Measurements from ENCODE around the gene CDYL2.

The CDYL2 gene

GRCh38 chr16:80710918-80711317 lies 93.5 kb downstream of the CDYL2 start:
- in situ Hi-C loops (cut with MboI; ENCODE audit: low sequenced_read_pairs), result no loop called here

GRCh38 chr16:80708823-80709222 lies 95.6 kb downstream of the CDYL2 start:
- in situ Hi-C loops (cut with MboI; ENCODE audit: low sequenced_read_pairs), result no loop called here

GRCh38 chr16:80707686-80708085 lies 96.7 kb downstream of the CDYL2 start:
- in situ Hi-C loops (cut with MboI; ENCODE audit: low sequenced_read_pairs), result no loop called here

- in situ Hi-C loops (cut with MboI; ENCODE audit: low sequenced_read_pairs), result no loop called here
Measured at GRCh38 chr16:80705596-80705995, 98.8 kb downstream of the CDYL2 start.

- in situ Hi-C loops (cut with MboI; ENCODE audit: low sequenced_read_pairs), result no loop called here
Measured at GRCh38 chr16:80704751-80705505, 99.5 kb downstream of the CDYL2 start.

- in situ Hi-C loops (cut with MboI; ENCODE audit: low sequenced_read_pairs), result no loop called here
Measured at GRCh38 chr16:80703131-80704071, 101.0 kb downstream of the CDYL2 start.

GRCh38 chr16:80702696-80703095 lies 101.7 kb downstream of the CDYL2 start:
- in situ Hi-C loops (cut with MboI; ENCODE audit: low sequenced_read_pairs), result no loop called here

- in situ Hi-C loops (cut with MboI; ENCODE audit: low sequenced_read_pairs), result no loop called here
Measured at GRCh38 chr16:80700558-80700957, 103.8 kb downstream of the CDYL2 start.

GRCh38 chr16:80695020-80695419 lies 109.4 kb downstream of the CDYL2 start:
- in situ Hi-C loops (cut with MboI; ENCODE audit: low sequenced_read_pairs), result no loop called here

- in situ Hi-C loops (cut with MboI; ENCODE audit: low sequenced_read_pairs), result no loop called here
Measured at GRCh38 chr16:80693553-80693952, 110.8 kb downstream of the CDYL2 start.

- in situ Hi-C loops (cut with MboI; ENCODE audit: low sequenced_read_pairs), result no loop called here
Measured at GRCh38 chr16:80692270-80692669, 112.1 kb downstream of the CDYL2 start.

GRCh38 chr16:80691111-80691741 lies 113.2 kb downstream of the CDYL2 start:
- in situ Hi-C loops (cut with MboI; ENCODE audit: low sequenced_read_pairs), result no loop called here

GRCh38 chr16:80689487-80689886 lies 114.9 kb downstream of the CDYL2 start:
- in situ Hi-C loops (cut with MboI; ENCODE audit: low sequenced_read_pairs), result no loop called here

- in situ Hi-C loops (cut with MboI; ENCODE audit: low sequenced_read_pairs), result no loop called here
Measured at GRCh38 chr16:80687606-80688005, 116.8 kb downstream of the CDYL2 start.

GRCh38 chr16:80684906-80685305 lies 119.5 kb downstream of the CDYL2 start:
- in situ Hi-C loops (cut with MboI; ENCODE audit: low sequenced_read_pairs), result no loop called here

GRCh38 chr16:80684136-80684765 lies 120.1 kb downstream of the CDYL2 start:
- in situ Hi-C loops (cut with MboI; ENCODE audit: low sequenced_read_pairs), result no loop called here

GRCh38 chr16:80683646-80684045 lies 120.8 kb downstream of the CDYL2 start:
- in situ Hi-C loops (cut with MboI; ENCODE audit: low sequenced_read_pairs), result no loop called here

GRCh38 chr16:80682421-80683070 lies 121.9 kb downstream of the CDYL2 start:
- in situ Hi-C loops (cut with MboI; ENCODE audit: low sequenced_read_pairs), result no loop called here

- in situ Hi-C loops (cut with MboI; ENCODE audit: low sequenced_read_pairs), result no loop called here
Measured at GRCh38 chr16:80681436-80681835, 123.0 kb downstream of the CDYL2 start.

GRCh38 chr16:80680839-80681238 lies 123.6 kb downstream of the CDYL2 start:
- in situ Hi-C loops (cut with MboI; ENCODE audit: low sequenced_read_pairs), result no loop called here
